HG03442 (cell line): ENCODE measurements around the gene ADARB2.

ENCODE experiments used
- ATAC-seq: cut with Tn5 transposase; IDR thresholded peaks from one replicate; pipeline ENCODE4 v1.9.1; 2021; ENCODE audit warnings: mild to moderate bottlenecking, moderate library complexity; ENCODE audit not compliant: unreplicated experiment

ADARB2 gene

GRCh38 chr10:1380088-1380671 is 357.1 kb downstream of the ADARB2 start:
- ATAC-seq, result no peak

- no peak for ATAC-seq
Measured at GRCh38 chr10:1379601-1380000, 357.7 kb downstream of the ADARB2 start.

- ATAC-seq, result no peak
Measured at GRCh38 chr10:1378473-1378872, 358.9 kb downstream of the ADARB2 start.

DNA sequence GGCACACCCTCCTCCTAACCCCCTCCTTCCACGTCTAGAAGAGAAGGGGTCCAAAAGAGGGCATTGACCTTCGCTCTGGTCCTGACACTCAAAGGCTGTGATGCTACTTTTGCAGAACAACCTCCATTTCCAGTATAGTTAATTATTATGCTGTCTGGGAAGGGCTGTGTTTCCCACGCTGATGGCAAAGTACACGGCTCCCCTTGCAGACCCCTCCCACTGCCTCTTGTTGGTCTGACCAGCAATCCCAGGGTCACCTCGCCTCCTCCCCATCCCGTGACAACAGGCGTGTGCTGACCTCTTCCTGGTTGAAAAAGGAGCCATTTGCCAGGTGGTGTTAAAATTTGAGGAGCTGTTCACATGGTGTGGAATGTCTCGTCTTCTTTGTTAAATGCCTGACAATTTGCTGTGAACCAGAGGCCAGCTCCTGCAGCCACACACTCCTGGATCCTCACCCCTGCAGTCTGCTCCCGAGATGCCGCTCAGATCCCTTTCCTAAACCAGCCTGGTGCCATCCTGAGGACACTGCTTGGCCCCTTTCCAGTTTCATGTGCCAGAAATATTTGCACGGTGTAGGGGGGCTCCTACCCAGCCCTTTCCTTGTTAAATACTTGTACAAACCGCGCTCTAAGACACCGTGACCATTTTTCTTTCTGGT is 359.5 kb downstream of the ADARB2 start:
- no peak for ATAC-seq

- ATAC-seq, result no peak
Measured at GRCh38 chr10:1377231-1377630, 360.1 kb downstream of the ADARB2 start.

- no peak for ATAC-seq
Measured at GRCh38 chr10:1376384-1376945, 360.9 kb downstream of the ADARB2 start.

- ATAC-seq, result no peak
Measured at GRCh38 chr10:1375346-1376170, 361.8 kb downstream of the ADARB2 start.

DNA sequence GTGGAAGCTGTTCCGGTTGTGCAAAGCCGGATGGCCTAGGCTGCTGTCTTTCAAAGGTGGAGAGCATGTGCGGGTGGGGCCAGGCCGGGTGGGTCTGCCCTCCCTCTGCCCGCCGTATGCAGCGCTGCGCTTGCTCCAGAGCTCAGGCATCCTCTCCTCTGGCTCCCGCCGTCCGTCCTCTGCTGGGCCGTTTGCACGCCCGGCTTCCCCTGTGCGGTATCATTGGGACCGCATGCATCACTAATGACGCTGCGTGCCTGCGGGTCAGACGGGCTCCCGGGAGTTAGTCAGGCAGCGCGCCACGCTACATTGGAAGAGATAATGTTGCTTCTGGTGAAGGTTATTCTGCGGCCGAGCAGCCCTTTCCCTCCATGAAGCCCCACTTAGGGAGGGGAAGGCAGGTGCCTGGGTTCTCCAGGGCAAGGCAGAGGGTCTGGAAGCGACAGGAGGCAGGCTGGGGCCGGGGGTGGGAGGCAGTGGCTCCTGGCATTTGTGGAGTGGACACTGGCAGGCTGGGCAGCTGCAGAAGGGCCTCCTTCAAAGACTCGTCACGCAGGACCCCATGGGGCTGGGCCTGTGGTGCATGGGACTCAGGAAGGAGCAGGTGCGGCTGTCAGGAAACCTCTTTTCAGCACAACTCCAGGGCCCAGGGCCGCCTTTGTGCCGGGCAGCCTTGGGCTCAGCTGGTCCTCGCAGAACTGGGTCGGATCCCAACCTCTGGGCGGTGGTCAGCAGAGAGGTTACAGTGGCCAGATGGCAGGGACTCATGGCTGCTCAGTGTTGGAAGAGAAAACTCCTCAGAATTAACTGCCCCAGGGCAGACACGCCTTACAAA is 362.6 kb downstream of the ADARB2 start:
- ATAC-seq, result no peak

DNA sequence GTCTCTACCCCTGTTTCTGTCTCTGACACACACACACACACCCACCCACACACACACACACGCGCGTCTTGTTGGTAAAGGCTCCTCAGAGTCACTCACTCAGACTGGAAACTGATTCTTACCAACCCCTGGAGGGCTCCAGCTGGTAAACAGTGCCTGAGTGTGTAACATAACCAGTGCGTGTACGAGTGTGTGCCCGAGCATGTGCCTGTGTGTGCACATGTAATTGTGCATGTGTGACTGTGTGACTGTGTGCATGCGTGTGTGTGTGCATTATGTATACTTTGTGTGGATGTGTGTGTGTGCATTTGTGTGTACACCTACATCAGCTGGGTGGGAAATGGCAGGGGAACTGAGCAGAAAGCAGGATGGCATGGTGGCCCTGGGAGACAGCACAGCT is 364.0 kb downstream of the ADARB2 start:
- no peak for ATAC-seq

GRCh38 chr10:1372212-1372611 is 365.1 kb downstream of the ADARB2 start:
- no peak for ATAC-seq

DNA sequence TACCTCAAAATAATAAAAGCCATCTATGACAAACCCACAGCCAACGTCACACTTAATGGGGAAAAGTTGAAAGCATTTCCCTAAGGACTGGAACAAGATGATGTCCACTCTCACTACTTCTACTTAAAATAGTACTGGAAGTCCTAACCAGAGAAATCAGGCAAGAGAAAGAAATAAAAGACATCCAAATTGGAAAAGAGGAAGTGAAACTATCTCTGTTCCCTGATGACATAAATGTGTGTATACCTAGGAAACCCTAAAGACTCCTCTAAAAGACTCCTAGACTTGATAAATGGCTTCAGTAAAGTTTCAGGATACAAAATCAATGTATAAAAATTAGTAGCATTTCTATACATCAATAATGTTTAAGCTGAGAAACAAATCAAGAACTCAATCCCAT is 367.0 kb downstream of the ADARB2 start:
- ATAC-seq, result no peak

- ATAC-seq, result no peak
Measured at GRCh38 chr10:1369665-1370064, 367.7 kb downstream of the ADARB2 start.

- no peak for ATAC-seq
Measured at GRCh38 chr10:1369197-1369596, 368.1 kb downstream of the ADARB2 start.

- no peak for ATAC-seq
Measured at GRCh38 chr10:1368842-1369171, 368.5 kb downstream of the ADARB2 start.

- no peak for ATAC-seq
Measured at GRCh38 chr10:1367938-1368841, 369.1 kb downstream of the ADARB2 start.

DNA sequence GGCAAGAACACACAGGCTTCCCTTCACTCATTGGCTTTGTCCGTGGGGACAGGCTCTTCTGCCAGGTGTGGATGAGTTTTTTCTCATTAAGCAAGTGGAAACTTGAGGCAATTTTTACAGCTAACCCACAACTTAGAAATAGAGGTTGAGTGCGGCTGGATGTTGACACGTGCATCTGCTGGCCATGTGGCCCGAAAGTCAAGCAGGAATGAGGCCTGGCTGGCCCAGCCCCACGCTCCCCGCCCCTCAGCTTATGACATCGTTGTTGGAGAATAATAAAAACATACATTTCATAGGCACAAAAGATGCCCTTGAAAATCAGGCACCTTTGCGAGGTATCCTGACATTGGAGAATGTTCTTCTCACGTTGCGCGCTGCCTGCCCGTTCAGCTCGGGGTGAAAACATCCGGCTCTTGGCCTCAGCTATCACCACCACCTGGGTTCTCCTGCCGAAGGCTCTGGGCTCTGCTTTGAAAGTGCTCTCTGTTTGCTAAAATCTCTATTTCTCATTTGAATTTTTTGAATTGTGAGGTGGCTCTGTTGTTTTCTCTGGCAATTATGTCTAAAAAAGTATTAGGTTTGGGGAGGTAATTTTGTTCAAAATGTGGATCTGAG is 370.4 kb downstream of the ADARB2 start:
- ATAC-seq, result no peak

DNA sequence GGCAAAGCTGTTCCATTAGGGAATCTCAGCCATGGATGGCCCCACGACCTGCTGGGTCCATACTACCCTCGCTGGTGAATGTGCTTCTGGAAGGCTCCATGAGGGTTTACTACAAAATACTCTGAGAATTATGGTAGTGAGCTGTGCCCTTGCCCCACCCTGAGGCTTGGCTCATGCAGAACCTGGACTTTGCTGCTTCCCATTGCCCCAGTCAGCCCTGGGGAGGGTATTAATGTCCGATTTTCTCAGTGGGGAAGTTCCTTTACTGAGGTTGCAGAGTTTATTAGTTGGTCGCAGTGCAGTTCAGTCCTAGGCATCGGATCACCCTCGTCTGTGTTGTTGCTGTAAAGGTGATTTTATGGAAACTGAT is 371.0 kb downstream of the ADARB2 start:
- ATAC-seq, result no peak

GRCh38 chr10:1365540-1366321 is 371.6 kb downstream of the ADARB2 start:
- ATAC-seq, result no peak
